ENCODE results near the gene PFAS. TPM values are rescaled to one million over a fixed set of nuclear protein-coding genes. Genes with fewer than 3 reads are reported as not detected.

PFAS gene
- total RNA-seq (2014; rRNA removed; shearing (Covaris generic)) = 13.4 and 33.0 TPM in 2 replicates
- 14.8 and 16.0 TPM in 2 replicates for polyA plus RNA-seq (2016; fragmentation: Nextera tagmentation; extraction: Ambion mirVana)

- Histone ChIP-seq H3K4me1 (ENCODE audit: insufficient read depth) (peaks cover 8% of the 10 kb centered on the region; the same call in 1 of the 2 replicates), H3K79me2 (ENCODE audit: insufficient read depth) (peaks cover 64% of the 10 kb centered on the region), H3K36me3 (ENCODE audit: low read depth) (no peaks in the 10 kb centered on the region), H4K20me1 (ENCODE audit: insufficient read depth) (no peaks in the 10 kb centered on the region), H3K4me2 (ENCODE audit: unreplicated experiment) (peak within 1 kb of the TSS; percentile 98), H3K4me3 (peak within 1 kb of the TSS; percentile 100), H3K27ac (peak within 1 kb of the TSS; percentile 96), H3F3A (ENCODE audit: insufficient read depth) (peaks cover 20% of the 10 kb centered on the region), H3K27me3 (replicated peaks; ENCODE audit: insufficient read depth) (no peaks in the 10 kb centered on the region), H3K9me3 (ENCODE audit: low read depth) (no peaks in the 10 kb centered on the region), H3K9me2 (ENCODE audit: insufficient read depth) (no peaks in the 10 kb centered on the region), H2AFZ (peak within 1 kb of the TSS; percentile 100), H3K9ac (peak within 1 kb of the TSS; percentile 97)
- in situ Hi-C loops (cut with MboI) = no loop called here
- WGBS, 2 experiments (ENCODE audit: low coverage in 1 of 2, low lambda C conversion rate in 2 of 2, missing lambda C conversion rate in 2 of 2) = 0 to 1% methylated on average over 58 of the region's 58 CpGs
- DNase-seq = peak; percentile 95
- TF ChIP-seq EZH2 (IDR thresholded peaks at IDR 0.05; ENCODE audit: insufficient read depth, poor library complexity, severe bottlenecking) = no peak
- TF ChIP-seq EZH2phosphoT487 (IDR thresholded peaks at IDR 0.05; ENCODE audit: insufficient read depth, low read depth) = no peak
Measured at GRCh38 chr17:8248751-8249607, at the start of gene PFAS. TSS of gene PFAS (plus strand) at chr17:8249289. CDS start at chr17:8253938, 4,649 bp downstream.

- Histone ChIP-seq H3K27ac (no peak overlapping the region), H3K36me3 (ENCODE audit: low read depth) (no peaks in the 10 kb centered on the region), H3K27me3 (replicated peaks; ENCODE audit: insufficient read depth) (no peaks in the 10 kb centered on the region), H3K9me2 (ENCODE audit: insufficient read depth) (no peaks in the 10 kb centered on the region), H3K4me2 (ENCODE audit: unreplicated experiment) (no peak overlapping the region), H3K9me3 (ENCODE audit: low read depth) (no peaks in the 10 kb centered on the region), H3K4me3 (no peak overlapping the region), H4K20me1 (ENCODE audit: insufficient read depth) (no peaks in the 10 kb centered on the region), H3K9ac (no peak overlapping the region), H3K4me1 (ENCODE audit: insufficient read depth) (no peaks in the 10 kb centered on the region; the same call in 1 of the 2 replicates), H2AFZ (no peak overlapping the region), H3K79me2 (ENCODE audit: insufficient read depth) (peaks cover 35% of the 10 kb centered on the region), H3F3A (ENCODE audit: insufficient read depth) (peaks cover 16% of the 10 kb centered on the region)
- WGBS, 2 experiments (ENCODE audit: low coverage in 1 of 2, low lambda C conversion rate in 2 of 2, missing lambda C conversion rate in 2 of 2) = 81 to 87% methylated on average over 17 to 19 of the region's 19 CpGs
- DNase-seq = no peak
- in situ Hi-C loops (cut with MboI) = no loop called here
- TF ChIP-seq EZH2phosphoT487 (IDR thresholded peaks at IDR 0.05; ENCODE audit: insufficient read depth, low read depth) (no peak), EZH2 (IDR thresholded peaks at IDR 0.05; ENCODE audit: insufficient read depth, poor library complexity, severe bottlenecking) (no peak)
Measured at GRCh38 chr17:8204761-8205555, 44.1 kb upstream of the PFAS start.

- Histone ChIP-seq H3K4me1 (ENCODE audit: insufficient read depth) (no peaks in the 10 kb centered on the region; the same call in 1 of the 2 replicates), H3K9me3 (ENCODE audit: low read depth) (no peaks in the 10 kb centered on the region), H3K79me2 (ENCODE audit: insufficient read depth) (peaks cover 38% of the 10 kb centered on the region), H2AFZ (no peak overlapping the region), H3K9me2 (ENCODE audit: insufficient read depth) (no peaks in the 10 kb centered on the region), H3K4me3 (no peak overlapping the region), H3F3A (ENCODE audit: insufficient read depth) (peaks cover 16% of the 10 kb centered on the region), H3K27me3 (replicated peaks; ENCODE audit: insufficient read depth) (no peaks in the 10 kb centered on the region), H3K4me2 (ENCODE audit: unreplicated experiment) (no peak overlapping the region), H3K27ac (no peak overlapping the region), H3K9ac (no peak overlapping the region), H4K20me1 (ENCODE audit: insufficient read depth) (no peaks in the 10 kb centered on the region), H3K36me3 (ENCODE audit: low read depth) (no peaks in the 10 kb centered on the region)
- no peak for DNase-seq
- TF ChIP-seq EZH2phosphoT487 (IDR thresholded peaks at IDR 0.05; ENCODE audit: insufficient read depth, low read depth) = no peak
- TF ChIP-seq EZH2 (IDR thresholded peaks at IDR 0.05; ENCODE audit: insufficient read depth, poor library complexity, severe bottlenecking) = no peak
- in situ Hi-C loops (cut with MboI) = no loop called here
- 94 to 96% methylated on average over 8 to 12 of the region's 12 CpGs for WGBS, 2 experiments (ENCODE audit: low coverage in 1 of 2, low lambda C conversion rate in 2 of 2, missing lambda C conversion rate in 2 of 2)
Measured at GRCh38 chr17:8206536-8206935, 42.6 kb upstream of the PFAS start.

Measured in GM23248 (cell line).